HEK293 (cell line): Measurements from ENCODE around the gene TMEM141.

Experiments
- CTCF ChIA-PET: fragments of 350-600 bp; formaldehyde crosslinking; extraction: SDS; loops from one replicate; lab custom pipeline; 2021; ENCODE audit warnings: antibody characterized with exemption; lab: Yijun Ruan, JAX
- POLR2A ChIA-PET: fragments of 300-600 bp; formaldehyde crosslinking; extraction: SDS; loops from one replicate; lab custom pipeline; 2020; ENCODE audit warnings: antibody characterized with exemption, inconsistent platforms; lab: Yijun Ruan, JAX
- H3K27ac ChIP-seq: fragments of 200-500 bp; sonication (Bioruptor generic); 2 replicates; pipeline ENCODE4 v1.5.1; 2014; ENCODE audit warnings: low read depth, low read length, control low read depth, inconsistent platforms; ENCODE audit errors: extremely low read depth
- H3K36me3 ChIP-seq, 2 experiments: fragments of 200-500 bp in 1 of 2; sonication (Bioruptor generic) in 1 of 2; 1 replicate in 1 of 2; 2 replicates in 1 of 2; pipeline ENCODE4 v1.5.1; 2014 to 2017; ENCODE audit warnings: inconsistent platforms in 2 of 2, low read length in 2 of 2; ENCODE audit not compliant: control insufficient read depth in 2 of 2, insufficient read depth in 1 of 2
- H3K4me1 ChIP-seq: fragments of 200-500 bp; sonication (Bioruptor generic); 2 replicates; pipeline ENCODE4 v1.5.1; 2014; ENCODE audit warnings: mild to moderate bottlenecking, low read length, inconsistent platforms; ENCODE audit not compliant: control insufficient read depth, insufficient read depth
- H3K4me3 ChIP-seq: 2 replicates; pipeline ENCODE4 v1.5.1; 2011; ENCODE audit warnings: low read depth, mild to moderate bottlenecking, control low read depth, low read length, moderate library complexity
- H3K9me3 ChIP-seq: fragments of 200-500 bp; sonication (Bioruptor generic); 2 replicates; pipeline ENCODE4 v1.5.1; 2014; ENCODE audit warnings: low read depth, low read length, inconsistent platforms; ENCODE audit not compliant: control insufficient read depth, insufficient read depth
- GLI2 ChIP-seq: fragments of 450-650 bp; formaldehyde crosslinking; IDR thresholded peaks from 2 replicates; pipeline ENCODE4; 2017; ENCODE audit warnings: missing biosample characterization, missing genetic modification characterization, low read depth, borderline replicate concordance
- GLIS2 ChIP-seq: fragments of 450-650 bp; formaldehyde crosslinking; IDR thresholded peaks from 2 replicates; pipeline ENCODE4 v1.5.1; 2016; ENCODE audit warnings: missing biosample characterization, missing genetic modification characterization
- MEIS1 ChIP-seq: sonication (generic); formaldehyde crosslinking; IDR thresholded peaks from 2 replicates; pipeline ENCODE4 v1.8.1; 2022; ENCODE audit warnings: missing genetic modification reagents, mild to moderate bottlenecking, borderline replicate concordance
- SCRT2 ChIP-seq: fragments of 450-650 bp; formaldehyde crosslinking; IDR thresholded peaks from 2 replicates; pipeline ENCODE4 v1.5.1; 2016; ENCODE audit warnings: missing biosample characterization, missing genetic modification characterization
- YY2 ChIP-seq: fragments of 450-650 bp; formaldehyde crosslinking; IDR thresholded peaks from 2 replicates; pipeline ENCODE4 v1.5.1; 2016; ENCODE audit warnings: missing biosample characterization, missing genetic modification characterization
- ZNF266 ChIP-seq: fragments of 450-650 bp; formaldehyde crosslinking; IDR thresholded peaks from 2 replicates; pipeline ENCODE4 v1.5.1; 2016; ENCODE audit warnings: missing biosample characterization, missing genetic modification characterization, low read depth
- ZNF394 ChIP-seq: fragments of 450-650 bp; formaldehyde crosslinking; IDR thresholded peaks from 2 replicates; pipeline ENCODE4 v1.5.1; 2016; ENCODE audit warnings: missing biosample characterization, missing genetic modification characterization, mild to moderate bottlenecking, moderate library complexity, borderline replicate concordance
- ZNF518A ChIP-seq: fragments of 450-650 bp; formaldehyde crosslinking; conservative IDR thresholded peaks from 2 replicates; pipeline ENCODE4 v1.5.1; 2016; ENCODE audit warnings: low read depth, missing biosample characterization, missing genetic modification characterization
- ZNF561 ChIP-seq: fragments of 450-650 bp; IDR thresholded peaks from 2 replicates; pipeline ENCODE4 v1.5.1; 2018; ENCODE audit warnings: missing biosample characterization, missing genetic modification characterization, borderline replicate concordance
- ZNF658 ChIP-seq: fragments of 450-650 bp; formaldehyde crosslinking; IDR thresholded peaks from 2 replicates; pipeline ENCODE4; 2016; ENCODE audit warnings: missing biosample characterization, missing genetic modification characterization
- TF ChIP-seq, protein P1 (sequence below): fragments of 450-650 bp; formaldehyde crosslinking; IDR thresholded peaks from 2 replicates; pipeline ENCODE4 v1.5.1; 2016; ENCODE audit warnings: missing biosample characterization, missing genetic modification characterization
- TF ChIP-seq, protein P2 (sequence below): fragments of 450-650 bp; formaldehyde crosslinking; IDR thresholded peaks from 2 replicates; pipeline ENCODE4 v1.5.1; 2017; ENCODE audit warnings: missing biosample characterization, mild to moderate bottlenecking, missing genetic modification characterization, moderate library complexity

Gene TMEM141

DNA sequence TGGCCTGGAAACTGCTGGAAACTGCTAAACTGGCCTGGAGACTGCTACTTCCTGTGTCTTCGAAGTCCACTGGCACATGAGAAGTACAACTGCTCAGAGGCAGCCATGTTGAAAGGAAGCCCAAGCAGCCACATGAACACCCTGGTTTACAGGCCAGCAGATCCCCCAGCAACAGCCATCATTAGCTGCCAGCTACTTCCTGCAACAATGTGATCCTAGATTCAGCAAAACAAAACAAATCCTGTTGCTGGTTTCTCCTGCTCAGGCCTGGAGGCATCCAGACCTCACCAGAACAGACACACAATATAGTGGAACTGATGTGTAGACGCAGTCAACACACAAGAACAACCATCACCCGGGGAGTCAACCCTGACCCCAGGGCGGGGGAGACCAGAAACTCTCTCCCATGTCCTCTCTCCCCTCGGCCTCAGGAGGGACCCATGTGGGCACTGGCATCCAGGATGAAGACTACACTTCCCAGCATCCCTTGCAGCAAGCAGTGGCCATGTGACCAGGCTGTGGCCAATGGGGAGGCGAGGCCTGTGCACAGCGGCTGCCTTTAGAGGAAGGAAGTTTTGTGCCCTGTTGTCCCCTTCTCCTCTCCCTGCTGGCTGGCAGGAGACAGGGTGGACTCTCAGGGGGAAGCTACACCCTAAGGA lies 17.6 kb upstream of the TMEM141 start (continued):
- TF ChIP-seq SCRT2 (no peak), ZNF394 (peak; percentile 56; the same call in 1 of the 2 replicates), MEIS1 (CRISPR knock-in tag) (no peak), ZNF266 (tag by site-specific recombination) (no peak), ZNF518A (tag by site-specific recombination) (0 out of 2 replicates have a peak, but pooled peaks have one; percentile 28)
- TF ChIP-seq, all 188 proteins: peak for 8

DNA sequence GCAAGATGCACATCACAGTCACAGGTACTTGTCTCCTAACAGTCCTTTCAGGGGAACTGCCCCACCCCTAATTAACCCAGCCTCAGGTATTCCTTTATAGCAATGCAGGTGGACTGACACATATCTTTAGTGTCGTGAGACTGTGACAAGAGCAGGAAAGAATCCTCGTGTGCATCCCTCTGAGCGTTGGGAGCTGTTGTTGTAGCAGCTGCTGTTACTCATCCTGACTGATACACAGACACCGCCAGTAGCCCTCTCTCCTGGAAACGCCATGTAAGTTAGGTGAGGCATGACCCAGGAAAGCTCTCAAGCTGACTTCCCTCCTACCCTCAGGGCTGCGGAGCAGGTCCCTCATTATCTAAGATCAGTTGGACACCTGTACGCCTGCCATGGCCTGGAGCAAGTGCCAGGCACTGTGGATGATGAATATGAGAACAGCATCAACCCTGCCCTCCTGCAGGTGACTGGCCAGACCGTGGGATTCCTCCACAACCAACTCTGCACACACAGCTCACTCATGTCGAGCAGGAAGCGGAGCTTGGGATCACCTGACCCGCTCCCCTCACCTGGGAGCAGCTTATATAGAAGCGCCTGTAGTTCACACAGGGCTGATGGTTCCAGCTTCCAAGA lies 16.6 kb upstream of the TMEM141 start:
- no peaks in the 10 kb centered on the region for H3K36me3 ChIP-seq
- no peak for TF ChIP-seq ZNF658 (tag by site-specific recombination)
- no peak for TF ChIP-seq ZNF561 (tag by site-specific recombination)
- TF ChIP-seq GLI2 (tag by site-specific recombination), result no peak
- TF ChIP-seq, protein P1, sequence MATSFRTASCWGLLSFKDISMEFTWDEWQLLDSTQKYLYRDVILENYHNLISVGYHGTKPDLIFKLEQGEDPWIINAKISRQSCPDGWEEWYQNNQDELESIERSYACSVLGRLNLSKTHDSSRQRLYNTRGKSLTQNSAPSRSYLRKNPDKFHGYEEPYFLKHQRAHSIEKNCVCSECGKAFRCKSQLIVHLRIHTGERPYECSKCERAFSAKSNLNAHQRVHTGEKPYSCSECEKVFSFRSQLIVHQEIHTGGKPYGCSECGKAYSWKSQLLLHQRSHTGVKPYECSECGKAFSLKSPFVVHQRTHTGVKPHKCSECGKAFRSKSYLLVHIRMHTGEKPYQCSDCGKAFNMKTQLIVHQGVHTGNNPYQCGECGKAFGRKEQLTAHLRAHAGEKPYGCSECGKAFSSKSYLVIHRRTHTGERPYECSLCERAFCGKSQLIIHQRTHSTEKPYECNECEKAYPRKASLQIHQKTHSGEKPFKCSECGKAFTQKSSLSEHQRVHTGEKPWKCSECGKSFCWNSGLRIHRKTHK, result no peak
- POLR2A ChIA-PET, result interaction anchor here (0.8 kb wide), 1 partner anchor 48 kb away, joined by 3 read pairs; no protein-coding TSS in a partner anchor
- no peak overlapping the region for H3K27ac ChIP-seq
- no peaks in the 10 kb centered on the region for H3K4me1 ChIP-seq
- CTCF ChIA-PET, result interaction anchor here (0.7 to 2.1 kb wide), 6 partner anchors 8 to 263 kb away, joined by 3 to 18 read pairs (median 8); no protein-coding TSS in a partner anchor
- no peak overlapping the region for H3K4me3 ChIP-seq
- no peaks in the 10 kb centered on the region for H3K9me3 ChIP-seq

- H3K27ac ChIP-seq, result no peak overlapping the region
- POLR2A ChIA-PET, result interaction anchor here (0.8 kb wide), 1 partner anchor 48 kb away, joined by 3 read pairs; no protein-coding TSS in a partner anchor
- no peaks in the 10 kb centered on the region for H3K36me3 ChIP-seq
- no peak overlapping the region for H3K4me3 ChIP-seq
- TF ChIP-seq YY2 (tag by site-specific recombination), result no peak
- TF ChIP-seq GLIS2, result no peak
- TF ChIP-seq, protein P2, sequence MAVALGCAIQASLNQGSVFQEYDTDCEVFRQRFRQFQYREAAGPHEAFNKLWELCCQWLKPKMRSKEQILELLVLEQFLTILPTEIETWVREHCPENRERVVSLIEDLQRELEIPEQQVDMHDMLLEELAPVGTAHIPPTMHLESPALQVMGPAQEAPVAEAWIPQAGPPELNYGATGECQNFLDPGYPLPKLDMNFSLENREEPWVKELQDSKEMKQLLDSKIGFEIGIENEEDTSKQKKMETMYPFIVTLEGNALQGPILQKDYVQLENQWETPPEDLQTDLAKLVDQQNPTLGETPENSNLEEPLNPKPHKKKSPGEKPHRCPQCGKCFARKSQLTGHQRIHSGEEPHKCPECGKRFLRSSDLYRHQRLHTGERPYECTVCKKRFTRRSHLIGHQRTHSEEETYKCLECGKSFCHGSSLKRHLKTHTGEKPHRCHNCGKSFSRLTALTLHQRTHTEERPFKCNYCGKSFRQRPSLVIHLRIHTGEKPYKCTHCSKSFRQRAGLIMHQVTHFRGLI (tag by site-specific recombination), result no peak
- no peaks in the 10 kb centered on the region for H3K4me1 ChIP-seq
- H3K9me3 ChIP-seq, result no peaks in the 10 kb centered on the region
- CTCF ChIA-PET, result interaction anchor here (0.6 to 2.1 kb wide), 7 partner anchors 9 to 295 kb away, joined by 3 to 18 read pairs (median 7); no protein-coding TSS in a partner anchor
Measured at GRCh38 chr9:136775191-136775590, 16.0 kb upstream of the TMEM141 start.
